Stimulated activated CD4-positive, alpha-beta T cell treated with anti-CD3 and anti-CD28 coated beads, Interleukin-4, amount 100 ng/mL, for 48 hours (primary cell): ENCODE measurements around the gene SLAMF1.
"Not testable (repeated sequence)": the region's sequence is repeated elsewhere in the genome, so short reads cannot be mapped to it uniquely, and the experiment has no call there.

ENCODE experiments used
- DNase-seq, 2 donors: peaks; one replicate each; pipeline ENCODE4 v3.0.0-alpha.2; 2020; ENCODE audit warnings: low read depth in 2 of 2

Gene SLAMF1

GRCh38 chr1:160646711-160647328 is at the start of gene SLAMF1:
TSS of gene SLAMF1 (minus strand) at chr1:160647044. CDS start at chr1:160646945, 99 bp downstream.
- peak; percentile 54 to 63 for DNase-seq

- not testable (repeated sequence) for DNase-seq
These were observed 45.5 kb upstream of the SLAMF1 start for GRCh38 chr1:160692390-160692789.

GRCh38 chr1:160685266-160685665 is 38.4 kb upstream of the SLAMF1 start:
- no peak for DNase-seq

GRCh38 chr1:160682983-160683865 is 36.4 kb upstream of the SLAMF1 start:
- no peak for DNase-seq

- no peak for DNase-seq
These were observed 35.0 kb upstream of the SLAMF1 start for GRCh38 chr1:160681891-160682140.

- DNase-seq, result peak; percentile 85 to 87
These were observed 34.4 kb upstream of the SLAMF1 start for GRCh38 chr1:160681066-160681890.

- DNase-seq, result no peak
These were observed 33.6 kb upstream of the SLAMF1 start for GRCh38 chr1:160680399-160680798.

- no peak for DNase-seq
These were observed 33.0 kb upstream of the SLAMF1 start for GRCh38 chr1:160679893-160680292.

GRCh38 chr1:160676869-160677597 is 30.2 kb upstream of the SLAMF1 start:
- no peak for DNase-seq

- peak; percentile 62 to 74 for DNase-seq
These were observed 29.0 kb upstream of the SLAMF1 start for GRCh38 chr1:160675641-160676410.

GRCh38 chr1:160674415-160674814 is 27.6 kb upstream of the SLAMF1 start:
- DNase-seq, result no peak

- no peak for DNase-seq
These were observed 26.2 kb upstream of the SLAMF1 start for GRCh38 chr1:160672789-160673695.

GRCh38 chr1:160671603-160672517 is 25.0 kb upstream of the SLAMF1 start:
- no peak for DNase-seq

GRCh38 chr1:160670701-160671100 is 23.9 kb upstream of the SLAMF1 start:
- DNase-seq, result no peak

- DNase-seq, result no peak
These were observed 23.0 kb upstream of the SLAMF1 start for GRCh38 chr1:160669802-160670201.

- DNase-seq, result no peak
These were observed 22.4 kb upstream of the SLAMF1 start for GRCh38 chr1:160669276-160669675.

GRCh38 chr1:160667896-160668295 is 21.1 kb upstream of the SLAMF1 start:
- DNase-seq, result no peak

- no peak for DNase-seq
These were observed 19.2 kb upstream of the SLAMF1 start for GRCh38 chr1:160666079-160666442.
